Naive thymus-derived CD4-positive, alpha-beta T cell (primary cell): ENCODE data around the gene RLBP1. TPM values are rescaled to one million over a fixed set of nuclear protein-coding genes. Genes with fewer than 3 reads are reported as not detected.
A peak's percentile ranks its signal among the peaks of the same experiment; 100 is the strongest.
"Not testable (repeated sequence)": the region's sequence is repeated elsewhere in the genome, so short reads cannot be mapped to it uniquely, and the experiment has no call there.

Experiments
- ATAC-seq: fragments of 150-1000 bp; cut with Tn5 transposase; 2 replicates; pipeline ENCODE4 v1.10.0; 2021; ENCODE audit warnings: mild to moderate bottlenecking, moderate library complexity
- CTCF ChIA-PET: fragments of 350-600 bp; sonication (Branson Sonifier 250); formaldehyde crosslinking; loops from one replicate; lab custom pipeline; 2021; ENCODE audit warnings: antibody characterized with exemption; lab: Charles Lee
- POLR2A ChIA-PET: fragments of 350-600 bp; sonication (Branson Sonifier 250); formaldehyde crosslinking; loops from one replicate; lab custom pipeline; 2021; ENCODE audit warnings: antibody characterized with exemption, inconsistent platforms; lab: Charles Lee
- DNase-seq, 9 donors: peaks; one replicate each; pipeline versions ENCODE4 v3.0.0 to v3.0.0-alpha.2; 2020 to 2022; ENCODE audit warnings: mixed read lengths in 1 of 9
- H3K27ac ChIP-seq: one replicate; pipeline ENCODE4 v1.7.0; 2013; ENCODE audit warnings: mild to moderate bottlenecking, low read depth, low read length, moderate library complexity
- H3K27me3 ChIP-seq, 2 donors: one replicate each; pipeline ENCODE4 v1.7.0; 2013; ENCODE audit warnings: low read length in 2 of 2, mild to moderate bottlenecking in 2 of 2, moderate library complexity in 2 of 2; ENCODE audit not compliant: control insufficient read depth in 2 of 2, insufficient read depth in 2 of 2
- H3K36me3 ChIP-seq, 3 experiments: 1 replicate in 2 of 3; 2 replicates in 1 of 3; pipeline ENCODE4 v1.7.0; 2013; ENCODE audit warnings: low read length in 3 of 3, mild to moderate bottlenecking in 3 of 3, moderate library complexity in 1 of 3; ENCODE audit not compliant: insufficient read depth in 3 of 3, control insufficient read depth in 2 of 3
- H3K4me1 ChIP-seq, 2 donors: one replicate each; pipeline ENCODE4 v1.7.0; 2013; ENCODE audit warnings: low read length in 2 of 2, mild to moderate bottlenecking in 2 of 2, moderate library complexity in 1 of 2; ENCODE audit not compliant: control insufficient read depth in 2 of 2, insufficient read depth in 2 of 2
- H3K4me3 ChIP-seq: 2 replicates; pipeline ENCODE4 v1.7.0; 2013; ENCODE audit warnings: mild to moderate bottlenecking, low read length
- H3K9me3 ChIP-seq, 3 experiments: 1 replicate in 2 of 3; 2 replicates in 1 of 3; pipeline ENCODE4 v1.7.0; 2013; ENCODE audit warnings: low read length in 3 of 3; ENCODE audit not compliant: control insufficient read depth in 2 of 3
- H3K27ac Mint-ChIP-seq, 9 donors: one replicate each; pipeline ENCODE4 v1.8.0; 2020 to 2022; ENCODE audit warnings: mixed read lengths in 9 of 9, mild to moderate bottlenecking in 8 of 9, moderate library complexity in 5 of 9, inconsistent platforms in 2 of 9
- H3K27me3 Mint-ChIP-seq, 5 donors: one replicate each; pipeline ENCODE4 v1.8.0; 2021 to 2022; ENCODE audit warnings: mixed read lengths in 5 of 5, mild to moderate bottlenecking in 1 of 5
- H3K36me3 Mint-ChIP-seq, 5 donors: one replicate each; pipeline ENCODE4 v1.8.0; 2020 to 2022; ENCODE audit warnings: mixed read lengths in 5 of 5, mild to moderate bottlenecking in 3 of 5, inconsistent platforms in 1 of 5
- H3K4me1 Mint-ChIP-seq, 7 donors: one replicate each; pipeline ENCODE4 v1.8.0; 2020 to 2022; ENCODE audit warnings: mixed read lengths in 7 of 7, mild to moderate bottlenecking in 3 of 7, inconsistent platforms in 1 of 7
- H3K4me3 Mint-ChIP-seq, 10 donors: one replicate each; pipeline ENCODE4 v1.8.0; 2020 to 2022; ENCODE audit warnings: mild to moderate bottlenecking in 10 of 10, mixed read lengths in 10 of 10, moderate library complexity in 6 of 10, inconsistent platforms in 2 of 10
- H3K9me3 Mint-ChIP-seq, 11 donors: one replicate each; pipeline ENCODE4 v1.8.0; 2020 to 2022; ENCODE audit warnings: mixed read lengths in 11 of 11, mild to moderate bottlenecking in 4 of 11, inconsistent platforms in 1 of 11, moderate library complexity in 1 of 11
- intact Hi-C, 2 donors: fragments of 100-400 bp; cut with micrococcal nuclease; formaldehyde crosslinking; loops; one replicate each; pipeline ENCODE4 v1.15.1; 2023
- polyA plus RNA-seq, 2 donors: library from polyadenylated mRNA; unstranded; fragments of 300-500 nt; fragmentation: Illumina TruSeq; gene quantifications; one replicate each; pipeline ENCODE4 v1.2.3, GENCODE V29; 2021
- total RNA-seq, 6 experiments: library from RNA in 5 of 6; stranded (reverse) in 5 of 6; gene quantifications; 1 replicate in 5 of 6; 2 replicates in 1 of 6; pipeline ENCODE4 v1.2.3 and lab custom pipeline; 2021 to 2026

Gene RLBP1
- total RNA-seq (not detected), polyA plus RNA-seq (not detected), total RNA-seq (lab: John Stamatoyannopoulos, UW) (not detected)

GRCh38 chr15:89221543-89221942 is at the start of gene RLBP1:
RLBP1 (minus strand) TSS chr15:89221579; CDS start chr15:89218975, 2,604 bp downstream.
- H3K27ac Mint-ChIP-seq: no peak within 1 kb of the TSS
- ATAC-seq: no peak
- Histone ChIP-seq H3K27ac (no peak within 1 kb of the TSS), H3K4me1 (no peaks in the 10 kb centered on the region), H3K27me3 (no peaks in the 10 kb centered on the region), H3K4me3 (no peak within 1 kb of the TSS), H3K36me3 (no peaks in the 10 kb centered on the region), H3K9me3 (no peaks in the 10 kb centered on the region)
- no peaks in the 10 kb centered on the region for H3K9me3 Mint-ChIP-seq
- DNase-seq: no peak
- peaks cover 0 to 6% (median 0%) of the 10 kb centered on the region in 5 donors for H3K27me3 Mint-ChIP-seq
- no peaks in the 10 kb centered on the region for H3K36me3 Mint-ChIP-seq
- H3K4me1 Mint-ChIP-seq: no peaks in the 10 kb centered on the region
- POLR2A ChIA-PET: no interaction called here
- intact Hi-C loops: no loop called here
- CTCF ChIA-PET: no interaction called here
- H3K4me3 Mint-ChIP-seq: no peak within 1 kb of the TSS

GRCh38 chr15:89250142-89250541 is 28.8 kb upstream of the RLBP1 start:
- CTCF ChIA-PET, H3K4me1 ChIP-seq, intact Hi-C loops, H3K9me3 Mint-ChIP-seq, DNase-seq, H3K27me3 ChIP-seq, H3K27ac ChIP-seq, H3K9me3 ChIP-seq, H3K36me3 ChIP-seq, POLR2A ChIA-PET, H3K4me3 Mint-ChIP-seq, H3K4me3 ChIP-seq, ATAC-seq, H3K27me3 Mint-ChIP-seq: not testable (repeated sequence)
- peaks cover 3 to 38% (median 8%) of the 10 kb centered on the region in 7 donors for H3K4me1 Mint-ChIP-seq
- peaks cover 0 to 42% (median 11%) of the 10 kb centered on the region in 5 donors for H3K36me3 Mint-ChIP-seq
- peak overlapping the region in 1 of 9 donors; percentile 19 for H3K27ac Mint-ChIP-seq

- ATAC-seq (no peak), DNase-seq (no peak)
- intact Hi-C loops: no loop called here
- peaks cover 6 to 7% of the 10 kb centered on the region in 2 donors for H3K4me1 ChIP-seq
- H3K27ac ChIP-seq: no peak overlapping the region
- H3K36me3 ChIP-seq: no peaks in the 10 kb centered on the region
- no peaks in the 10 kb centered on the region for H3K9me3 Mint-ChIP-seq
- H3K27me3 ChIP-seq: no peaks in the 10 kb centered on the region
- H3K36me3 Mint-ChIP-seq: peaks cover 0 to 43% (median 11%) of the 10 kb centered on the region in 5 donors
- ChIA-PET POLR2A (interaction anchor here (0.6 kb wide), 1 partner anchor 48 kb away, joined by 3 read pairs; no protein-coding TSS in a partner anchor), CTCF (interaction anchor here (0.6 kb wide), 1 partner anchor 75 kb away, joined by 3 read pairs; no protein-coding TSS in a partner anchor)
- H3K27me3 Mint-ChIP-seq: no peaks in the 10 kb centered on the region
- no peak overlapping the region for H3K4me3 ChIP-seq
- no peaks in the 10 kb centered on the region for H3K9me3 ChIP-seq
- no peak overlapping the region for H3K4me3 Mint-ChIP-seq
- H3K27ac Mint-ChIP-seq: no peak overlapping the region
- peaks cover 13 to 44% (median 21%) of the 10 kb centered on the region in 7 donors for H3K4me1 Mint-ChIP-seq
Observed at GRCh38 chr15:89248584-89248983, 27.2 kb upstream of the RLBP1 start.

- H3K9me3 Mint-ChIP-seq: peaks cover 0 to 1% (median 0%) of the 10 kb centered on the region in 11 donors
- Histone ChIP-seq H3K36me3 (no peaks in the 10 kb centered on the region), H3K4me1 (peaks cover 6 to 13% of the 10 kb centered on the region in 2 donors), H3K9me3 (no peaks in the 10 kb centered on the region), H3K27ac (no peak overlapping the region), H3K27me3 (no peaks in the 10 kb centered on the region), H3K4me3 (no peak overlapping the region)
- intact Hi-C loops: no loop called here
- H3K4me1 Mint-ChIP-seq: peaks cover 20 to 49% (median 23%) of the 10 kb centered on the region in 7 donors
- POLR2A ChIA-PET: interaction anchor here (0.8 kb wide), 1 partner anchor 471 kb away, joined by 3 read pairs; no protein-coding TSS in a partner anchor
- peak overlapping the region in 1 of 9 donors; percentile 30 for H3K27ac Mint-ChIP-seq
- no peak for DNase-seq
- peaks cover 0 to 40% (median 11%) of the 10 kb centered on the region in 5 donors for H3K36me3 Mint-ChIP-seq
- CTCF ChIA-PET: no interaction called here
- no peaks in the 10 kb centered on the region for H3K27me3 Mint-ChIP-seq
- no peak for ATAC-seq
- H3K4me3 Mint-ChIP-seq: peak overlapping the region in 1 of 10 donors; percentile 8
Observed at GRCh38 chr15:89247446-89247845, 26.1 kb upstream of the RLBP1 start.

- intact Hi-C loops: loop anchor here (1.0 to 5.0 kb wide), 5 partner anchors 90 to 697 kb away; partner anchors contain the start of genes AEN (in 2 of the 2), DET1 (in 1 of the 2), HAPLN3 (in 1 of the 2) and POLG (in 1 of the 2)
- H3K36me3 ChIP-seq: no peaks in the 10 kb centered on the region
- no peaks in the 10 kb centered on the region for H3K27me3 ChIP-seq
- peaks cover 0 to 3% (median 0%) of the 10 kb centered on the region in 5 donors for H3K27me3 Mint-ChIP-seq
- peaks cover 20 to 42% (median 26%) of the 10 kb centered on the region in 7 donors for H3K4me1 Mint-ChIP-seq
- no peak for DNase-seq
- H3K4me3 ChIP-seq: peak overlapping the region; percentile 79
- H3K4me3 Mint-ChIP-seq: peak overlapping the region; percentile 86 to 98 (median 94)
- H3K27ac Mint-ChIP-seq: peak overlapping the region in 8 of 9 donors; percentile 41 to 96 (median 84)
- peaks cover 6 to 13% of the 10 kb centered on the region in 2 donors for H3K4me1 ChIP-seq
- CTCF ChIA-PET: interaction anchor here (0.6 to 1.6 kb wide), 2 partner anchors 14 to 37 kb away, joined by 3 to 4 read pairs; no protein-coding TSS in a partner anchor
- ATAC-seq: no peak
- no peaks in the 10 kb centered on the region for H3K9me3 ChIP-seq
- POLR2A ChIA-PET: interaction anchor here (1.3 kb wide), 1 partner anchor 340 kb away, joined by 3 read pairs; no protein-coding TSS in a partner anchor
- peaks cover 0 to 4% (median 0%) of the 10 kb centered on the region in 11 donors for H3K9me3 Mint-ChIP-seq
- peak overlapping the region; percentile 65 for H3K27ac ChIP-seq
- peaks cover 0 to 32% (median 8%) of the 10 kb centered on the region in 5 donors for H3K36me3 Mint-ChIP-seq
Observed at GRCh38 chr15:89244574-89244903, 23.2 kb upstream of the RLBP1 start.

- peak within 1 kb of the TSS; percentile 79 for H3K4me3 ChIP-seq
- H3K4me3 Mint-ChIP-seq: peak within 1 kb of the TSS; percentile 86 to 98 (median 94)
- no peaks in the 10 kb centered on the region for H3K27me3 ChIP-seq
- no peaks in the 10 kb centered on the region for H3K36me3 ChIP-seq
- H3K27me3 Mint-ChIP-seq: peaks cover 0 to 7% (median 0%) of the 10 kb centered on the region in 5 donors
- H3K27ac Mint-ChIP-seq: peak within 1 kb of the TSS; percentile 78 to 96 (median 84)
- no peaks in the 10 kb centered on the region for H3K9me3 ChIP-seq
- ChIA-PET CTCF (interaction anchor here (1.6 kb wide), 1 partner anchor 37 kb away, joined by 3 read pairs; no protein-coding TSS in a partner anchor), POLR2A (interaction anchor here (0.7 to 1.3 kb wide), 3 partner anchors 90 to 605 kb away, joined by 3 to 4 read pairs (median 3); partner anchors contain the start of genes ISG20 and POLG)
- H3K4me1 ChIP-seq: peaks cover 6 to 13% of the 10 kb centered on the region in 2 donors
- peaks cover 20 to 40% (median 26%) of the 10 kb centered on the region in 7 donors for H3K4me1 Mint-ChIP-seq
- intact Hi-C loops: loop anchor here (1.0 to 5.0 kb wide), 11 partner anchors 37 to 777 kb away; partner anchors contain the start of genes ABHD2 (in 2 of the 2), AEN (in 2 of the 2), DET1 (in 2 of the 2) and POLG (in 2 of the 2)
- peaks cover 0 to 4% (median 0%) of the 10 kb centered on the region in 11 donors for H3K9me3 Mint-ChIP-seq
- H3K36me3 Mint-ChIP-seq: peaks cover 0 to 28% (median 7%) of the 10 kb centered on the region in 5 donors
- ATAC-seq (peak; percentile 100), DNase-seq (peak; percentile 89 to 97 (median 94))
- H3K27ac ChIP-seq: peak within 1 kb of the TSS; percentile 65
Observed at GRCh38 chr15:89243691-89244573, 22.6 kb upstream of the RLBP1 start, which contains the start of gene FANCI. FANCI (plus strand) TSS chr15:89243979; CDS start chr15:89247648, 3,669 bp downstream.
